HG02763 (cell line): ENCODE measurements around the gene TTC33.

ENCODE experiments used
- ATAC-seq: cut with Tn5 transposase; IDR thresholded peaks from one replicate; pipeline ENCODE4 v1.9.1; 2021; ENCODE audit warnings: mild to moderate bottlenecking, moderate library complexity; ENCODE audit not compliant: unreplicated experiment

Gene TTC33

GRCh38 chr5:40780858-40781257, 25.1 kb upstream of the TTC33 start:
- ATAC-seq = no peak

DNA sequence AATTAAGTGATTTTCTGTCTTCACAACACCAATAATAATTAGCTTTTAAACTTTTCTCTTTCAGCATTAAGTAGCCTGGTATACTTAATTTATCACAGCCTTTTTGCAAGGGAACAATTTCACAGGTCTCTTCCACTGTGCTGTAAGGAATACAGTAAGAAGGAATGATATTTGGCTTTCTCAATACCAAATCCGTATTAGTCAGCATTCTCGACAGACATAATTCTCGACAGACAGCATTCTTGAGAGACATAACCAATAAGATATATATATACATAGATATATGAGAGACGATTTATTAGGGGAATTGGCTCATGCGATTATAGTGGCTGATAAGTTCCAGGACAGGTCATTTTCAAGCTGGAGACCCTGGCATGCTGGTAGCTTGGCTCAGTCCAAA, 24.4 kb upstream of the TTC33 start:
- ATAC-seq = no peak

- no peak for ATAC-seq
Measured at GRCh38 chr5:40779561-40779960, 23.8 kb upstream of the TTC33 start.

GRCh38 chr5:40778133-40778532, 22.4 kb upstream of the TTC33 start:
- no peak for ATAC-seq

GRCh38 chr5:40776658-40776977, 20.9 kb upstream of the TTC33 start:
- no peak for ATAC-seq

DNA sequence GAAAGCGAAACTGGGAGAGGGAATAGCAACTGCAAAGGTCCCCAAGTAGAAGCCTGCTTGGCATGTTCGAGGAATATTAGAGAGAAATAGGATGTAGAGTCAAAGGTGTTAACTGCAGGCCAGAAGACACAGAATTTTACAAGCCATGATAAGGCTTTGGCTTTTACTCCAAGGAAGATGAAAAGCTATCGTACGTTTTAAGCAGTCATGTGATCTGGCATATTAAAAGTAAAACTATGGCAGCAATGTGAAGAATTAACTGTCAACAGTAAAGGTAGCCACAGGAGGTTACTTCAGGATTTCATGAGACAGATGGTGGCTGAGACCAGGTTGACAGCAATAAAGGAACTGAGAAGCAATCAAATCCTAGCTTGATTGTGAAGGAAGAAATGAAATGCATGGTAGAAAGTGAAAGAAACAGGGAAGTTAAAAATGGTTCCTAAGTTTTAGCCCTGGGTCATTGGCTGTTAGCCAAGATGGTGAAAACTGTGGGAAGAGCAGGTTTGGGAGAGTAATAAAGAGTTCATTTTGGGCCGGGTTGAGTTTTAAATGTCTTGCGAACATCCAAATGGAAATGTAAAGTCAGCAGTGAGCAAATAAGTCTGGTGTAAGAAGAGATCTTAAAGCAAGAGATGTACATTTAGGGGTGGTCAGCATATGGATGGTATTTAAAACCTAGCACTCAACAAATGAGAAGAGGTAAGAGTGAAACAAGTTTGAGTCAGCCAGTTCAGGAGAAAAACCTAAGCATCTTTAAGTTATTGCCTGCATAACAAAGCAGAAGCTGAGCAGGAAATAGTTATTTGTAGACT, 20.3 kb upstream of the TTC33 start:
- ATAC-seq = no peak

- no peak for ATAC-seq
Measured at GRCh38 chr5:40775085-40775845, 19.5 kb upstream of the TTC33 start.

GRCh38 chr5:40774623-40775022, 18.9 kb upstream of the TTC33 start:
- no peak for ATAC-seq

- ATAC-seq = no peak
Measured at GRCh38 chr5:40770764-40771163, 15.0 kb upstream of the TTC33 start.

GRCh38 chr5:40762705-40763104, 6.9 kb upstream of the TTC33 start:
- no peak for ATAC-seq

DNA sequence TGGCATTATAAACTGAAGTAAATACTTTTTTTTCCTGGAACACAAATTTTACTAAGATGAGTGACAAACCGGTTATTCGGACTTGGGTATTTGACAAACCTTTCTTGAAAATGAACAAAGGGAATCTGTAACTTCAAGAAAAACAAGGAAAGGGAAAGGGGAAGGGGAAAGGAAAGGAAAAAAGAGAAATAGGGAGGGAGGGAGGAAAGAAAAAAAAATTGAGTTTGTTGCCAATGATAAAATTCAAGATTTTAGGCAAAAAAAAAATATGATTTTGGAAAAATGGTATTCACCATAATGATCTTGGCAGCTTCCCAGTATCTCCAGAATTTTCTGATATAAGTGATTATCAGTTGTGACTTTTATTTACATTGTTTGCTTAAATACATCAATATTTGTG, 1.6 kb upstream of the TTC33 start:
- ATAC-seq = no peak

GRCh38 chr5:40755093-40755406, 711 bp downstream of the TTC33 start:
- ATAC-seq = peak; percentile 78

DNA sequence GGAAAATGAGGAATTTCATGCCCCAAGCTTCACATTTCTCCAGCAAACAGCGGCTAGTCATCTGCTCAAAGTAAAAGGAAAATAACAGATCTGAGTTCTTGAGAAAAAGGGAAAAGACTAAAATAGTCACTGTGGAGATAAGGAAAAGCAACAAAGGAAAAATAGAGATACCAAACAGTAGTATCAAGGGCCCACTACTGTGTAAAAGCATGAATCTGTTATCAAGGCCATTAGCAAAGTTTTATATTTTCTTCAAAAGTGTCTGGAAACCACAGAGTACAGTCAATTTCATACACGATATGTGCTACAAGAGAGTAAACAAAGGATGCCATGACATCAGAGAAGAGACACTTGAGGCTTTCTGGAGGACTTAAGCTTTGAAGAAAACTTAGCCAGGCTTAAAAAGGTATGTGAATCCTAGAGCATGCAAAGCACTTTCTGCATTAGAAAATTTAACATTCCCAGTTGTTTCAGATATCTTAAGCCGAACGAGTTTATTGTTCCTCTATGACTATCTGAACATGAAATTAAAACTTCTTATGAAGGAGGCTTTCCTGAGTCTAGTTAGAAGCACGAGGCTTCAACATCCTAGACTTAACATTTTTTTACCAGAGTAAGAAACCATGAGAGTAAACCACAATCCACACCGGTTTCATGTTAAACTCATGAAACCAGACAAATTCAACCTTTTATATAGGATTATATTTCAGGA, 1.2 kb downstream of the TTC33 start:
- peak; percentile 3 for ATAC-seq

DNA sequence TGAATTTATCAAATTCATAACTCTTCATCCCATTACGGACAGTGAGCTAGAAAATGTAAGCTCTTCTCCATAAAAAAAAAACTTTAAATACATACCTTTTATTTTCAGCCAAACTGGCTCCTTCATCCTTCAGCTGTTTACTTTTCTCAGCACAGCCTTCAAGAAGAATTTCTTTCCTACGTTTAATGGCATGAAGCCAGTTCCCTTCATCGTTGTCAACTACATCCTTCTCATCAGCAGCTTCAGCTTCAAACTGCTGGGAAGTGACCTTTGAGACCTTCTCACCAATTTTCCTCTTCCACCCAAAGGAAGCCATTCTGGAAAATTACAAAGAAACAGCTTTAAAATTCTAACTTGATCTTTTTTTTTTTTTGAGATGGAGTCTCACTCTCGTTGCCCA, 9.1 kb downstream of the TTC33 start:
- no peak for ATAC-seq

GRCh38 chr5:40743771-40744170, 12.0 kb downstream of the TTC33 start:
- ATAC-seq = no peak

- no peak for ATAC-seq
Measured at GRCh38 chr5:40738502-40738901, 17.3 kb downstream of the TTC33 start.

DNA sequence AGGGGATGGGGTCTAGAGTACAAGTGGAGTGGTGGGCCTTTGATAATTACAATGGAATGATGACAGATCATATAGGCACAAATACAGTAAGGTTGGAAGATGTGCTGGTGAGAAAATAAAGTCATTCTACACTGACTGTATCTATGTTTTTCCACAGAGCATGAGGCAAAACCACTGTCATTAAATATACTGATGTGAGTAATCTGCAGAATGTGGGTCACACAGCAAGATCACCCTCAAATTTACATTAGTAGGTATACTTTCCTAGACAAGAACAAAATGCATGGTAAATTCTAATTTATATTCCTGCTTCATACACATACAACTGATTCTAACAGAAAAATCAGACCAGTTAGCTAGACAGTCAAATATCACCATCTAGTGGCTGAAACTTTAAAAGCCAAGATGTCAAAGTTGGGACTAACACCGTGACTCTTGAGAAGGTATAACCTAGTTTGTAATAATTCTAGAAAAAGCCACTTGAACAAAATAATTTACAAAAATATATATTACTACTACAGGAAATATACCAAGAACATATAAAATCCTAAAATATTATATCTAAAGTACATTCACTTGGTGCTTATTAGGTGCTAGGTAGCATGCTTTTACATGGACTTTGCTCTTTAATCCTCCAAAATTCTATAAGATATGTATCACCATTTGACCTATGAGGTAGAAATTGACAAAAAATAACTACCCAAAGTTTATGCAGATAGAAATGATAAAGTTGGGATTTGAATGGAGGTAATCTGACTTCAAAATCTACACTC, 19.5 kb downstream of the TTC33 start:
- no peak for ATAC-seq

- no peak for ATAC-seq
Measured at GRCh38 chr5:40735609-40736008, 20.2 kb downstream of the TTC33 start.

DNA sequence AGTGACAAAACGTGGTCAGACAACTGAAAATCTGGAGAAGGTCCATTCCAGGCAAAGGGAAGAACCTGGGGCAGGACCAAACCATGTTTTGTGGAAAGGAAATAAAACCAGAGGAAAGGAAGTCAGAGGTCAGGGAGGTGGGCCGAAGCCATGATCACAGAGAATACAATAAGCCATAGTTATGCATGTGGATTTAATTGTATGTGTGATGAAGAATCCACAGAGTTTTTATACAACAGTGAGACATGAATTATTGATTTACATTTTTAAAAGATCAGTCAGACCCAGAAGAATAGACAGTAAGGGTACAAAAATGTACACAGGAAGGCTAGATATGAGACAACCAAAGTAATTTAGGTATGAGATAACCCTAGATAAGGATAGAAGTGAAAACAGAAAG, 20.8 kb downstream of the TTC33 start:
- no peak for ATAC-seq

DNA sequence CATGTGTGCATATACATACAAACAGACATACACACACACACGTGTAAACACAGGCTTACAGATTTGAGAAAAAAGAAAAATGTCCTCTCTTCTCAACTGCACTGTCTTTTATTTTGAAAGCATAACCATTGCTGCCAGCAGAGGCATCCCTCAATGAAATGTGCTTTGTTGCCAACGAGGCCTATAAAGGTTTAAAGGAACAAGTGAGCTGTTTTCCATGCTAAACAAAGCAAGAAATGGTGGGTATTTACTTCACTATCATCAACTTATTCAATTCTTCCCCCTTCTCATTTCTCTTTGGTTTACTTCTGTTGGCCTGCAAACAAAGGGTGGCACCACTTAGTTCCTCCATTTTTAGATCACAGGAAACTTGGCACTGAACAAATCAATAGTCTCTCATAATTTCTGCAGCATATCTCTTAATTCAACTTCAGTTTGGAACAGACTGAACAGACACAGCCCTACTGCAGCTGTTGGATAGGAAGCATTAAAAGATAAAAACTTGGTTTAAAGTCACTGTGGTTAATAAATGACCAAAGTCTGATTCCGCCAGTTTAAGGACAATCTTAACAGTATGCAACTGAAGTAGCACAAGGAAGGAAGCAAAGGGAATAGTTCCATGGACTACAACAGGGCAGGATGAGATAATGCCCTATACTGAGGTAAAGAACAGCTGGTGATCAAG, 21.7 kb downstream of the TTC33 start:
- ATAC-seq = no peak

DNA sequence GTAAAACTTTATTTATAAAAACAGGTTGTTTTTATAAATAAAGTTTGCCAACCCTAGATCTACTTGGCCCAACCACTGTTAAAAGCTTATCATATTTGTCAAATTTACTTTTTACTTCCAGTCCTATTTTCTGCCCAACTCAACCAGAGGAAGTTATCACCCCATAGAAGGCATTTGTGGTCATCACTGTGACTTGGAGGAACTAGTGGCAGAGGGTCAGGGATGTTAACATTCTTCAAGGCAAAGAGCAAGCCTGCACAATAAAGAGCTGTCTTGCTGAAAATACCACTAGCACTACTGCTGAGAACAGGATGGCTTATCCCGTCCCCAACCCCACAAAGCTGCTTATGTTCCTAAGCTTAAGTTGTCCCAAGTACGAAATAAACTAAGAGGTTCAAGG, 22.3 kb downstream of the TTC33 start:
- no peak for ATAC-seq
